SW 1271 (cell line): ENCODE results near the gene PIAS1.
"Not testable (repeated sequence)": the region's sequence is repeated elsewhere in the genome, so short reads cannot be mapped to it uniquely, and the experiment has no call there.

Experiments
- DNase-seq, 2 experiments: peaks; one replicate each; lab custom pipeline; 2025; lab: John Stamatoyannopoulos, UW

PIAS1 gene

GRCh38 chr15:68203956-68204355, 149.8 kb downstream of the PIAS1 start:
- no peak for DNase-seq

GRCh38 chr15:68204361-68204760, 150.2 kb downstream of the PIAS1 start:
- no peak for DNase-seq

GRCh38 chr15:68204776-68205557, 150.9 kb downstream of the PIAS1 start, which contains the start of gene CALML4:
CALML4 (minus strand) TSS chr15:68205332; CDS start chr15:68205247, 85 bp downstream.
- DNase-seq, result no peak

GRCh38 chr15:68205558-68205944, 151.4 kb downstream of the PIAS1 start:
- no peak for DNase-seq

- DNase-seq, result no peak
Measured at GRCh38 chr15:68205954-68206539, 151.9 kb downstream of the PIAS1 start.

GRCh38 chr15:68206711-68207151, 152.6 kb downstream of the PIAS1 start:
- DNase-seq, result no peak

GRCh38 chr15:68207176-68207935, 153.2 kb downstream of the PIAS1 start:
- DNase-seq, result no peak

GRCh38 chr15:68208136-68208535, 154.0 kb downstream of the PIAS1 start:
- no peak for DNase-seq

GRCh38 chr15:68208636-68209240, 154.6 kb downstream of the PIAS1 start:
- DNase-seq, result no peak

GRCh38 chr15:68209272-68209671, 155.2 kb downstream of the PIAS1 start:
- DNase-seq, result no peak

- DNase-seq, result no peak
Measured at GRCh38 chr15:68209735-68210408, 155.8 kb downstream of the PIAS1 start.

GRCh38 chr15:68210409-68210756, 156.3 kb downstream of the PIAS1 start:
- no peak for DNase-seq

GRCh38 chr15:68210821-68211655, 156.9 kb downstream of the PIAS1 start:
- peak in 1 of 2 experiments; percentile 28 for DNase-seq

GRCh38 chr15:68211656-68212320, 157.7 kb downstream of the PIAS1 start:
- no peak for DNase-seq

- DNase-seq, result not testable (repeated sequence)
Measured at GRCh38 chr15:68213491-68213845, 159.4 kb downstream of the PIAS1 start.

- no peak for DNase-seq
Measured at GRCh38 chr15:68213991-68214837, 160.1 kb downstream of the PIAS1 start.

GRCh38 chr15:68214838-68215254, 160.7 kb downstream of the PIAS1 start:
- no peak for DNase-seq

GRCh38 chr15:68217341-68217740, 163.2 kb downstream of the PIAS1 start:
- no peak for DNase-seq

- DNase-seq, result no peak
Measured at GRCh38 chr15:68218331-68218730, 164.2 kb downstream of the PIAS1 start.
